ENCODE data around the gene LAP3.

DNA sequence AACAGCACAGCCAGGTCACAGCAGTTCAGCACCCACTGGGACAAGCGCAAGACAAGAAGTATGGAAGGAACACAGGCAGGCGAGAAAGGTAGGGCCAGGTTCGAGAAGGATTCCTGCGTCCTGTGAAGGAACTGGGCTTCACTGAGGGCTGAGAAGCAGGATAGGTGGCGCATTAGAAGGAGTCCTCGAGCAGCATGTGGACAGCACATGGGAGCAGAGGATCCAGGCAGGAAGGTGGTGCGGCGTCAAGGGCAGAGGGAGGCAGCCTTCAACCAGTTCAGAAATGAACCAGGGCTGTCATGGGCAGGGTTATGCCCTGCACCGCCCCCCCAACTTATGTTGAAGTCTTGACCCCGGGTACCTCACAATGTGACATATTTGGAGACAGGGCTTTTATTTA, 30.8 kb upstream of the LAP3 start:
- TF ChIP-seq, protein P1, sequence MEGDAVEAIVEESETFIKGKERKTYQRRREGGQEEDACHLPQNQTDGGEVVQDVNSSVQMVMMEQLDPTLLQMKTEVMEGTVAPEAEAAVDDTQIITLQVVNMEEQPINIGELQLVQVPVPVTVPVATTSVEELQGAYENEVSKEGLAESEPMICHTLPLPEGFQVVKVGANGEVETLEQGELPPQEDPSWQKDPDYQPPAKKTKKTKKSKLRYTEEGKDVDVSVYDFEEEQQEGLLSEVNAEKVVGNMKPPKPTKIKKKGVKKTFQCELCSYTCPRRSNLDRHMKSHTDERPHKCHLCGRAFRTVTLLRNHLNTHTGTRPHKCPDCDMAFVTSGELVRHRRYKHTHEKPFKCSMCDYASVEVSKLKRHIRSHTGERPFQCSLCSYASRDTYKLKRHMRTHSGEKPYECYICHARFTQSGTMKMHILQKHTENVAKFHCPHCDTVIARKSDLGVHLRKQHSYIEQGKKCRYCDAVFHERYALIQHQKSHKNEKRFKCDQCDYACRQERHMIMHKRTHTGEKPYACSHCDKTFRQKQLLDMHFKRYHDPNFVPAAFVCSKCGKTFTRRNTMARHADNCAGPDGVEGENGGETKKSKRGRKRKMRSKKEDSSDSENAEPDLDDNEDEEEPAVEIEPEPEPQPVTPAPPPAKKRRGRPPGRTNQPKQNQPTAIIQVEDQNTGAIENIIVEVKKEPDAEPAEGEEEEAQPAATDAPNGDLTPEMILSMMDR (IDR thresholded peaks at IDR 0.05) = no peak
- TF ChIP-seq POLR2A (IDR thresholded peaks at IDR 0.05) = no peak

Data from uterus (tissue), 2 donors.